H9 (cell line): ENCODE data around the gene LIN28B. TPM values are rescaled to one million over a fixed set of nuclear protein-coding genes. Genes with fewer than 3 reads are reported as not detected.

Experiments
- DNase-seq: peaks from one replicate; pipeline ENCODE4 v3.0.0-alpha.2; 2017
- H2AFZ ChIP-seq: one replicate; pipeline ENCODE4 v1.6.1; 2013; ENCODE audit warnings: mild to moderate bottlenecking, low read length, control low read depth, moderate library complexity
- H2AK5ac ChIP-seq: 2 replicates; pipeline ENCODE4 v1.6.1; 2013; ENCODE audit warnings: low read length, control low read depth, mixed read lengths; ENCODE audit not compliant: insufficient read length
- H2BK120ac ChIP-seq: one replicate; pipeline ENCODE4 v1.6.1; 2013; ENCODE audit warnings: low read depth, mild to moderate bottlenecking, low read length, control low read depth, inconsistent platforms; ENCODE audit not compliant: poor library complexity, severe bottlenecking
- H2BK12ac ChIP-seq: 2 replicates; pipeline ENCODE4 v1.6.1; 2013; ENCODE audit warnings: low read length, control low read depth, mixed read lengths, low read depth; ENCODE audit not compliant: insufficient read length
- H2BK15ac ChIP-seq: 2 replicates; pipeline ENCODE4 v1.6.1; 2013; ENCODE audit warnings: low read depth, low read length, control low read depth
- H2BK20ac ChIP-seq: one replicate; pipeline ENCODE4 v1.6.1; 2013; ENCODE audit warnings: low read depth, mild to moderate bottlenecking, low read length, control low read depth, inconsistent platforms; ENCODE audit not compliant: poor library complexity, severe bottlenecking
- H2BK5ac ChIP-seq: 2 replicates; pipeline ENCODE4 v1.6.1; 2013; ENCODE audit warnings: low read length, control low read depth, mixed read lengths; ENCODE audit not compliant: insufficient read length
- H3K14ac ChIP-seq: 2 replicates; pipeline ENCODE4 v1.6.1; 2013; ENCODE audit warnings: low read length, control low read depth; ENCODE audit not compliant: insufficient read depth
- H3K18ac ChIP-seq: 2 replicates; pipeline ENCODE4 v1.6.1; 2013; ENCODE audit warnings: low read depth, mild to moderate bottlenecking, mixed read lengths, low read length, control low read depth; ENCODE audit not compliant: insufficient read length
- H3K23ac ChIP-seq: 2 replicates; pipeline ENCODE4 v1.6.1; 2013; ENCODE audit warnings: low read length, control low read depth, mixed read lengths, low read depth; ENCODE audit not compliant: insufficient read length
- H3K23me2 ChIP-seq: 2 replicates; pipeline ENCODE4 v1.6.1; 2013; ENCODE audit warnings: low read depth, mild to moderate bottlenecking, mixed read lengths, low read length, control low read depth; ENCODE audit not compliant: insufficient read length, poor library complexity, severe bottlenecking
- H3K27ac ChIP-seq: 2 replicates; pipeline ENCODE4 v1.5.1; 2013; ENCODE audit warnings: low read length, control low read depth, mixed read lengths, low read depth; ENCODE audit not compliant: insufficient read length
- H3K27me3 ChIP-seq: 2 replicates; pipeline ENCODE4 v1.6.1; 2013; ENCODE audit warnings: low read length, control low read depth, inconsistent platforms; ENCODE audit not compliant: insufficient read depth
- H3K4ac ChIP-seq: 2 replicates; pipeline ENCODE4 v1.6.1; 2013; ENCODE audit warnings: low read depth, mild to moderate bottlenecking, control low read depth, inconsistent platforms, low read length, moderate library complexity
- H3K4me1 ChIP-seq: 2 replicates; pipeline ENCODE4 v1.6.1; 2013; ENCODE audit warnings: low read length, control low read depth, inconsistent platforms; ENCODE audit not compliant: insufficient read depth
- H3K4me2 ChIP-seq: 2 replicates; pipeline ENCODE4 v1.6.1; 2013; ENCODE audit warnings: low read length, control low read depth, mixed read lengths; ENCODE audit not compliant: insufficient read length, insufficient read depth
- H3K56ac ChIP-seq: 2 replicates; pipeline ENCODE4 v1.6.1; 2013; ENCODE audit warnings: low read depth, mild to moderate bottlenecking, mixed read lengths, low read length, control low read depth; ENCODE audit not compliant: insufficient read length
- H3K79me1 ChIP-seq: 2 replicates; pipeline ENCODE4 v1.6.1; 2013; ENCODE audit warnings: low read depth, mild to moderate bottlenecking, moderate library complexity, low read length, control low read depth, inconsistent platforms; ENCODE audit not compliant: insufficient read depth, poor library complexity, severe bottlenecking
- H3K79me2 ChIP-seq: 2 replicates; pipeline ENCODE4 v1.6.1; 2013; ENCODE audit warnings: low read length, control low read depth, inconsistent platforms; ENCODE audit not compliant: insufficient read depth
- H3K9ac ChIP-seq: 2 replicates; pipeline ENCODE4 v1.6.1; 2013; ENCODE audit warnings: low read length, control low read depth, mixed read lengths; ENCODE audit not compliant: insufficient read length; ENCODE audit errors: extremely low read depth
- H3K9me3 ChIP-seq: one replicate; pipeline ENCODE4 v1.6.1; 2013; ENCODE audit warnings: low read depth, low read length, inconsistent platforms; ENCODE audit not compliant: control insufficient read depth
- H3T11ph ChIP-seq: one replicate; pipeline ENCODE4 v1.6.1; 2013; ENCODE audit warnings: mild to moderate bottlenecking, low read length, control low read depth, inconsistent platforms
- H4K20me1 ChIP-seq: one replicate; pipeline ENCODE4 v1.6.1; 2013; ENCODE audit not compliant: control insufficient read depth, insufficient read length, insufficient read depth
- H4K5ac ChIP-seq: 2 replicates; pipeline ENCODE4 v1.6.1; 2013; ENCODE audit warnings: low read depth, mild to moderate bottlenecking, mixed read lengths, low read length, control low read depth; ENCODE audit not compliant: insufficient read length
- H4K8ac ChIP-seq: replicated peaks from 2 replicates; pipeline ENCODE4 v1.6.1; 2013; ENCODE audit warnings: low read length, control low read depth, mixed read lengths, low read depth; ENCODE audit not compliant: insufficient read length
- H4K91ac ChIP-seq: 2 replicates; pipeline ENCODE4 v1.6.1; 2013; ENCODE audit warnings: low read depth, mild to moderate bottlenecking, moderate library complexity, mixed read lengths, low read length, control low read depth; ENCODE audit not compliant: insufficient read length
- H3K27ac Mint-ChIP-seq, 3 experiments: 2 replicates in 2 of 3; 3 replicates in 1 of 3; pipeline ENCODE4 v1.8.0; 2020 to 2021; ENCODE audit warnings: mixed read lengths in 3 of 3, mild to moderate bottlenecking in 1 of 3, moderate library complexity in 1 of 3
- H3K27me3 Mint-ChIP-seq: 2 replicates; pipeline ENCODE4 v1.8.0; 2021; ENCODE audit warnings: low read depth, mild to moderate bottlenecking, moderate library complexity, mixed read lengths
- H3K36me3 Mint-ChIP-seq, 3 experiments: 2 replicates in 2 of 3; 3 replicates in 1 of 3; pipeline ENCODE4 v1.8.0; 2020 to 2021; ENCODE audit warnings: low read depth in 3 of 3, mixed read lengths in 3 of 3; ENCODE audit not compliant: insufficient read depth in 1 of 3
- H3K4me1 Mint-ChIP-seq, 2 experiments: 2 replicates each; pipeline ENCODE4 v1.8.0; 2020; ENCODE audit warnings: mixed read lengths in 2 of 2
- H3K4me3 Mint-ChIP-seq, 2 experiments: 2 replicates in 1 of 2; 3 replicates in 1 of 2; pipeline ENCODE4 v1.8.0; 2020 to 2021; ENCODE audit warnings: mild to moderate bottlenecking in 2 of 2, mixed read lengths in 2 of 2, moderate library complexity in 1 of 2
- H3K9me3 Mint-ChIP-seq, 2 experiments: 2 replicates in 1 of 2; 3 replicates in 1 of 2; pipeline ENCODE4 v1.8.0; 2020; ENCODE audit warnings: mild to moderate bottlenecking in 2 of 2, mixed read lengths in 2 of 2, moderate library complexity in 1 of 2
- CTCF ChIP-seq: fragments of 200-600 bp; sonication (generic); conservative IDR thresholded peaks from 3 replicates; pipeline ENCODE4 v1.8.0; 2021; ENCODE audit warnings: antibody characterized with exemption, mild to moderate bottlenecking
- WGBS: extraction: QIAGEN DNeasy Blood & Tissue Kit; methylation state at CpG from one replicate; pipeline ENCODE4 v1.1.7; 2013; ENCODE audit warnings: missing lambda C conversion rate, low lambda C conversion rate, mixed read lengths; ENCODE audit not compliant: insufficient read length; ENCODE audit errors: extremely low coverage; 5-methylcytosine and 5-hydroxymethylcytosine counted together
- total RNA-seq: library from RNA; stranded (reverse); gene quantifications from 2 replicates; pipeline ENCODE4 v1.2.1, GENCODE V29; 2021

Gene LIN28B
- total RNA-seq, 1 experiment from 2014 or later = 110 TPM

DNA sequence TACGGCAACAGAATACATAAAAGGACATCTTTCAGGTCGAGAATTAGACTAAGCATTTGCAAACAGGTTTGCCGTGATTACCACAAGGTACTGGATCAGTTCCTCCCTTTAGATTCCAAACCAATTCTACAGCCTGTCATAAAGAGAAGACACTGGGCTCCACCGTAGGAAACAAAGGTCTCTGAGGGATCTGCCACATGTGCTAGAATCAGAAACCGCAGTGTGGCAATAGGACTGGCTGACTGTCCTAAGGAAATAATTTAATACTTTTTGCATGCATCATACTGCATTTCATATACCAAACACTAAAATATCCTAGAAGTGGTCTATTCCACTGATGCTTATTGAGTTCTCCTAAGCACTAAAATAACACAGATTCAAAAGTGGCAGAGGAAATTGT lies 163.7 kb downstream of the LIN28B start:
- no peak overlapping the region for H3K56ac ChIP-seq
- Mint-ChIP-seq H3K27me3 (no peaks in the 10 kb centered on the region), H3K36me3 (peaks cover 2 to 7% (median 7%) of the 10 kb centered on the region in 3 experiments), H3K4me1 (peaks cover 14 to 17% of the 10 kb centered on the region in 2 experiments), H3K9me3 (no peaks in the 10 kb centered on the region; a peak in 1 of 5 replicates), H3K27ac (no peak overlapping the region), H3K4me3 (no peak overlapping the region)
- WGBS = no CpG with 5 or more reads among the region's 5 CpGs
- H3K27ac ChIP-seq = no peak overlapping the region
- no peak overlapping the region for H2BK5ac ChIP-seq
- H3K23me2 ChIP-seq = no peaks in the 10 kb centered on the region
- no peak overlapping the region for H4K8ac ChIP-seq
- H2BK120ac ChIP-seq = no peak overlapping the region
- H2AFZ ChIP-seq = no peak overlapping the region
- H3K27me3 ChIP-seq = no peaks in the 10 kb centered on the region
- no peak overlapping the region for H2BK20ac ChIP-seq
- no peak overlapping the region for H3K4ac ChIP-seq
- no peak overlapping the region for H3K9ac ChIP-seq
- H3K79me1 ChIP-seq = no peaks in the 10 kb centered on the region
- no peak overlapping the region for H3T11ph ChIP-seq
- no peak overlapping the region for H2AK5ac ChIP-seq
- no peak overlapping the region for H3K14ac ChIP-seq
- H3K18ac ChIP-seq = no peak overlapping the region
- H3K23ac ChIP-seq = no peak overlapping the region
- no peaks in the 10 kb centered on the region for H3K9me3 ChIP-seq
- no peak for DNase-seq
- H4K20me1 ChIP-seq = no peaks in the 10 kb centered on the region
- no peak overlapping the region for H4K5ac ChIP-seq
- no peak for TF ChIP-seq CTCF
- peaks cover 2% of the 10 kb centered on the region; the same call in 1 of the 2 replicates for H3K4me1 ChIP-seq
- no peak overlapping the region for H4K91ac ChIP-seq
- no peak overlapping the region for H2BK15ac ChIP-seq
- H3K4me2 ChIP-seq = no peak overlapping the region
- no peaks in the 10 kb centered on the region for H3K79me2 ChIP-seq
- no peak overlapping the region for H2BK12ac ChIP-seq
